WTC11 (cell line): ENCODE results near the gene CFAP97. TPM values are rescaled to one million over a fixed set of nuclear protein-coding genes. Genes with fewer than 3 reads are reported as not detected.
"Not testable (repeated sequence)": the region's sequence is repeated elsewhere in the genome, so short reads cannot be mapped to it uniquely, and the experiment has no call there.

Source experiments
- ATAC-seq: fragments of 200-7000 bp; cut with Tn5 transposase; 2 replicates; pipeline ENCODE4 v1.10.0; 2021; ENCODE audit warnings: mild to moderate bottlenecking, moderate library complexity
- CTCF ChIA-PET: fragments of 300-600 bp; sonication (Branson Sonifier 250); formaldehyde crosslinking; loops from one replicate; lab custom pipeline; 2021; ENCODE audit warnings: antibody characterized with exemption; lab: Charles Lee
- POLR2A ChIA-PET: fragments of 350-600 bp; sonication (Branson Sonifier 250); formaldehyde crosslinking; loops from one replicate; lab custom pipeline; 2021; ENCODE audit warnings: antibody characterized with exemption; lab: Charles Lee
- DNase-seq: peaks from one replicate; pipeline ENCODE4 v3.0.0; 2021; ENCODE audit warnings: low spot score
- H3K27ac Mint-ChIP-seq: 2 replicates; pipeline ENCODE4 v1.8.0; 2021; ENCODE audit warnings: mixed read lengths
- H3K27me3 Mint-ChIP-seq: 2 replicates; pipeline ENCODE4 v1.8.0; 2021; ENCODE audit warnings: low read depth, mild to moderate bottlenecking, moderate library complexity, mixed read lengths
- H3K36me3 Mint-ChIP-seq: 2 replicates; pipeline ENCODE4 v1.8.0; 2021; ENCODE audit warnings: mixed read lengths
- H3K4me1 Mint-ChIP-seq: 2 replicates; pipeline ENCODE4 v1.8.0; 2022; ENCODE audit warnings: mixed read lengths
- H3K4me3 Mint-ChIP-seq: 2 replicates; pipeline ENCODE4 v1.8.0; 2021; ENCODE audit warnings: mild to moderate bottlenecking, moderate library complexity, mixed read lengths
- H3K9me3 Mint-ChIP-seq: 2 replicates; pipeline ENCODE4 v1.8.0; 2021; ENCODE audit warnings: mixed read lengths
- AR ChIP-seq: fragments of 250-450 bp; sonication (Bioruptor Pico); IDR thresholded peaks from 2 replicates; pipeline ENCODE4 v1.9.0; 2021; ENCODE audit warnings: mild to moderate bottlenecking
- ARID4B ChIP-seq: sonication (generic); formaldehyde crosslinking; IDR thresholded peaks from 2 replicates; pipeline ENCODE4 v1.8.0; 2023; ENCODE audit warnings: missing genetic modification reagents, mild to moderate bottlenecking, borderline replicate concordance
- ATF2 ChIP-seq: sonication (generic); formaldehyde crosslinking; IDR thresholded peaks from 2 replicates; pipeline ENCODE4 v1.8.1; 2022; ENCODE audit warnings: low read depth, missing genetic modification reagents, borderline replicate concordance
- CREB1 ChIP-seq: sonication (generic); formaldehyde crosslinking; IDR thresholded peaks from 2 replicates; pipeline ENCODE4 v1.8.0; 2023; ENCODE audit warnings: mild to moderate bottlenecking, missing genetic modification reagents
- ETV6 ChIP-seq: sonication (generic); formaldehyde crosslinking; IDR thresholded peaks from 2 replicates; pipeline ENCODE4 v1.8.1; 2022; ENCODE audit warnings: mild to moderate bottlenecking, missing genetic modification reagents
- FOXP1 ChIP-seq: sonication (generic); formaldehyde crosslinking; IDR thresholded peaks from 2 replicates; pipeline ENCODE4 v1.8.0; 2022; ENCODE audit warnings: missing genetic modification reagents, mild to moderate bottlenecking, moderate library complexity, borderline replicate concordance
- GTF2I ChIP-seq: fragments of 250-450 bp; sonication (Bioruptor Pico); conservative IDR thresholded peaks from 2 replicates; pipeline ENCODE4 v1.4.0; 2021; ENCODE audit warnings: mild to moderate bottlenecking
- HMGA2 ChIP-seq: fragments of 250-450 bp; sonication (Bioruptor Pico); IDR thresholded peaks from 2 replicates; pipeline ENCODE4 v1.4.0; 2021; ENCODE audit warnings: mild to moderate bottlenecking, moderate library complexity
- IRF2 ChIP-seq: sonication (generic); formaldehyde crosslinking; IDR thresholded peaks from 2 replicates; pipeline ENCODE4 v1.8.0; 2022; ENCODE audit warnings: low read depth, missing genetic modification reagents, borderline replicate concordance
- NR2C2 ChIP-seq: sonication (generic); formaldehyde crosslinking; IDR thresholded peaks from 2 replicates; pipeline ENCODE4 v1.8.0; 2022; ENCODE audit warnings: mild to moderate bottlenecking, missing genetic modification reagents
- RORB ChIP-seq: fragments of 250-450 bp; sonication (Bioruptor Pico); IDR thresholded peaks from 2 replicates; pipeline ENCODE4 v1.9.0; 2021; ENCODE audit warnings: mild to moderate bottlenecking
- ZMAT4 ChIP-seq: fragments of 250-450 bp; sonication (Bioruptor Pico); IDR thresholded peaks from 2 replicates; pipeline ENCODE4 v1.9.0; 2021; ENCODE audit warnings: mild to moderate bottlenecking
- total RNA-seq: library from RNA; stranded (reverse); gene quantifications from 3 replicates; pipeline ENCODE4 v1.2.3, GENCODE V29; 2021

CFAP97 gene
- total RNA-seq, 1 experiment from 2014 or later, result 40.3 TPM

- ATAC-seq (peak; percentile 43), DNase-seq (no peak)
- Mint-ChIP-seq H3K27ac (peak overlapping the region; percentile 47; the same call in 1 of the 2 replicates), H3K9me3 (peaks cover 3% of the 10 kb centered on the region), H3K36me3 (0 out of 2 replicates have a peak, but pooled peaks cover 3% of the 10 kb centered on the region), H3K4me1 (peaks cover 34% of the 10 kb centered on the region), H3K4me3 (no peak overlapping the region), H3K27me3 (no peaks in the 10 kb centered on the region; the same call in 1 of the 2 replicates)
- POLR2A ChIA-PET, result no interaction called here
- TF ChIP-seq AR (CRISPR knock-in tag) (no peak), ZMAT4 (CRISPR knock-in tag) (no peak), IRF2 (CRISPR knock-in tag) (no peak), ATF2 (CRISPR knock-in tag) (no peak)
- CTCF ChIA-PET, result interaction anchor here (0.9 to 1.6 kb wide), 3 partner anchors 24 to 113 kb away, joined by 3 to 6 read pairs (median 3); no protein-coding TSS in a partner anchor
Observed at GRCh38 chr4:185120631-185120946, 83.2 kb downstream of the CFAP97 start.

GRCh38 chr4:185119927-185120630 is 83.7 kb downstream of the CFAP97 start:
- Mint-ChIP-seq H3K4me1 (peaks cover 36% of the 10 kb centered on the region), H3K27me3 (no peaks in the 10 kb centered on the region; the same call in 1 of the 2 replicates), H3K36me3 (0 out of 2 replicates have a peak, but pooled peaks cover under 1% of the 10 kb centered on the region), H3K27ac (peak overlapping the region; percentile 47), H3K4me3 (no peak overlapping the region), H3K9me3 (peaks cover 2% of the 10 kb centered on the region)
- CTCF ChIA-PET, result interaction anchor here (0.5 to 1.6 kb wide), 7 partner anchors 8 to 112 kb away, joined by 3 to 6 read pairs (median 4); no protein-coding TSS in a partner anchor
- TF ChIP-seq CREB1 (CRISPR knock-in tag), result no peak
- no peak for TF ChIP-seq NR2C2 (CRISPR knock-in tag)
- no peak for TF ChIP-seq HMGA2
- TF ChIP-seq ARID4B (CRISPR knock-in tag), result no peak
- no peak for TF ChIP-seq GTF2I (CRISPR knock-in tag)
- no peak for TF ChIP-seq ETV6 (CRISPR knock-in tag)
- TF ChIP-seq FOXP1 (CRISPR knock-in tag), result no peak
- TF ChIP-seq RORB (CRISPR knock-in tag), result no peak
- POLR2A ChIA-PET, result no interaction called here
- ATAC-seq, result no peak
- DNase-seq, result no peak

- H3K4me3 Mint-ChIP-seq, H3K36me3 Mint-ChIP-seq, ATAC-seq, H3K9me3 Mint-ChIP-seq, H3K27me3 Mint-ChIP-seq, H3K27ac Mint-ChIP-seq, DNase-seq, POLR2A ChIA-PET: not testable (repeated sequence)
- H3K4me1 Mint-ChIP-seq, result peaks cover 38% of the 10 kb centered on the region
- CTCF ChIA-PET, result interaction anchor here (0.5 to 1.6 kb wide), 4 partner anchors 9 to 23 kb away, joined by 3 to 6 read pairs (median 4); no protein-coding TSS in a partner anchor
Observed at GRCh38 chr4:185119467-185119866, 84.3 kb downstream of the CFAP97 start.
